Stomach smooth muscle (tissue), 2 donors: ENCODE data around the gene SGTA.
A peak's percentile ranks its signal among the peaks of the same experiment; 100 is the strongest.

Source experiments
- H3K27ac ChIP-seq: one replicate; pipeline ENCODE4 v1.7.0; 2013; ENCODE audit warnings: mild to moderate bottlenecking, low read length, inconsistent platforms
- H3K27me3 ChIP-seq, 2 donors: one replicate each; pipeline ENCODE4 v1.7.0; 2013; ENCODE audit warnings: low read length in 2 of 2; ENCODE audit not compliant: insufficient read depth in 2 of 2, control insufficient read depth in 1 of 2
- H3K36me3 ChIP-seq, 2 donors: one replicate each; pipeline ENCODE4 v1.7.0; 2013; ENCODE audit warnings: low read length in 2 of 2; ENCODE audit not compliant: control insufficient read depth in 2 of 2, insufficient read depth in 2 of 2
- H3K4me1 ChIP-seq: one replicate; pipeline ENCODE4 v1.7.0; 2013; ENCODE audit warnings: low read length; ENCODE audit not compliant: control insufficient read depth, insufficient read depth
- H3K4me3 ChIP-seq, 2 donors: one replicate each; pipeline ENCODE4 v1.7.0; 2013; ENCODE audit warnings: low read length in 2 of 2
- H3K9ac ChIP-seq, 2 donors: one replicate each; pipeline ENCODE4 v1.7.0; 2013; ENCODE audit warnings: low read length in 2 of 2, mild to moderate bottlenecking in 1 of 2
- H3K9me3 ChIP-seq, 2 donors: one replicate each; pipeline ENCODE4 v1.7.0; 2013; ENCODE audit warnings: low read length in 2 of 2; ENCODE audit not compliant: control insufficient read depth in 2 of 2
- donor health status: healthy.
- donor health status: Pancreatic carcinoma.

SGTA gene

DNA sequence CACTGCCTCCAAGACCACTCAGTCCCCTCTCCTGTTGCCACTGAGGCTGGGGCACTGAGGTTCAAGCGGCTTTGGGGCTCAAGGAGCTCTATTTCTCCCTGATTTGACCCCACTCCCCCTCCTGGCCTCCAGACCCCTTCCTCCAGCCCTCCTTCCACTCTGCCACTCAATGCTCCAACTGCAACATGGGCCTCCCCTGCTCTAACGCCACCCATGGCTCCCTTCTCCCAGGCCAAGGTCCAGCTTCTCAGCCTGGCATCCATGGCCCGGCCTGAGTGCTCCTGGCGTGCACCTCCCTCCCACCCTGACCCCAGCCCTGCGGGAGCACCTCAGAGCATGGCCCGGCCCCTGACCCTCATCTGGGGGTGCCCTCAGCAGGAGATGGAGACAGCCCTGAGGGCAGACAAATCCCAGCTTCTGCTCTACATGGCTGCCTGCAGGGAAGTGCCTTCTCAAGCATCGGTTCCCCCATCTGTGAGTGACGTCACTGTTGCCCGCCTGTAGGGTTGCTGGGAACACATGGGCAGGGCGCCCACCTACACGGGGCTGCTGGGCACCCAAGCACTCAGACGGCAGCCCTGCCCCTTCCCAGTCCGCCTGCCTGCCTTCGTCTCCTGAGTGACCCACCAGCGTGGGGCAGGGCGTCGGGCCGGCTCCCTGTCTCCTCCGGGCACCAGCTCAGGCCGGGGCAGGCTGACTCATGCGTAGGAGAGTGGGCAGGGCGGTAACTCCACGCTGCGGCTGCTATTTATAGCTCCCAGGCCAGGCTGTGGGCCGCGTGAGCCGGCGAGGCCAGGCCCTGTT, 60.3 kb downstream of the SGTA start:
- peak overlapping the region; percentile 49 for H3K27ac ChIP-seq
- peak overlapping the region in 1 of 2 donors; percentile 29 for H3K4me3 ChIP-seq
- no peaks in the 10 kb centered on the region for H3K36me3 ChIP-seq
- H3K9ac ChIP-seq: peak overlapping the region in 1 of 2 donors; percentile 55
- H3K27me3 ChIP-seq: peaks cover 30 to 37% of the 10 kb centered on the region in 2 donors
- peaks cover 29% of the 10 kb centered on the region for H3K4me1 ChIP-seq
- H3K9me3 ChIP-seq: no peaks in the 10 kb centered on the region

GRCh38 chr19:2721570-2722540, 61.2 kb downstream of the SGTA start:
- Histone ChIP-seq H3K27ac (no peak overlapping the region), H3K36me3 (no peaks in the 10 kb centered on the region), H3K9ac (no peak overlapping the region), H3K4me1 (peaks cover 29% of the 10 kb centered on the region), H3K27me3 (peaks cover 22 to 30% of the 10 kb centered on the region in 2 donors), H3K9me3 (no peaks in the 10 kb centered on the region), H3K4me3 (peak overlapping the region in 1 of 2 donors; percentile 47)

DNA sequence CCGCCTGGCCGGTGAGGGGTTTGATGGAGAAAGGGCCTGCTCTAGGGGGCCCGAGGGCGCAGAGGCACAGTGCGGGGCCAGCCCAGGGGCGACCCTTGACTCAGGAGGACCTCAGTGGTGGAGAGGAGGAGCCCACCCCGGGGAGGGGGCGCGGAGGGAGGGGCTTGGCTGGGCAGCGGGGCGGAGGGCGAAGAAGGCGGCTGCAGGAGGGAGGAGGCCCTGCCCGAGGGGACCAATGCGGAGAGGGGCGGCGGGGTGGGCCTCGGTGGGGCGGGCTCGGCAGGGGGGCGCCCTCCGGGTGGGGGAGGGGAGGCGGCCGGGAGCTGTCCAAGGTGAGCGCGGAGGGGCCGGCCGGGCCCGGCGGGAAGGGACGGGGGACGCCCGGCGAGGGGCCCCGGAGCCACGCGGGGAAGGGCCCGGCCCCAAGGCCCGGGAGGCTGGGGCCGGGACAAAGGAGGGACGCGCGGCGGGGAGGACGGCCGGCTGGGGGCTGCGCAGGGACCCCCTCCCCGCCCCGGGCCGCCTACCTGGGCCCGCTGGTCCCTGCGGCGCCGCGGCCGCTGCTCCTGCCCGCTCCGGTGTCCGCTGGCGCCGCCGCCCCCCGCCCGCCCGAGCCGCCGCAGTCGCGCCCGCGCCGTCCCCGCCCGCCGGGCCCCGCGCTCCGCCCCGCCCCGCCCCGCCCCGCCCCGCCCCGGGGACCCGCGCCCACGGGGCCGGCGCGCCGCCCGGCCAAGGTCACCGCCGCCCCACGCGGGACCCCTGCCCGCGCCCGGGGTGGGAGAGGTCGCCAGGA, 62.1 kb downstream of the SGTA start, which contains the start of gene DIRAS1:
Gene DIRAS1 (minus strand): TSS at position 596 of the 793 bp plus-strand sequence. CDS start 3,566 bp downstream, outside the sequence.
- H3K27me3 ChIP-seq: peaks cover 15 to 24% of the 10 kb centered on the region in 2 donors
- no peak within 1 kb of the TSS for H3K9ac ChIP-seq
- no peaks in the 10 kb centered on the region for H3K9me3 ChIP-seq

GRCh38 chr19:2719920-2720776, 62.9 kb downstream of the SGTA start:
- Histone ChIP-seq H3K36me3 (no peaks in the 10 kb centered on the region), H3K4me3 (peak overlapping the region in 1 of 2 donors; percentile 44), H3K4me1 (peaks cover 29% of the 10 kb centered on the region), H3K27ac (no peak overlapping the region), H3K9me3 (peaks cover 4% of the 10 kb centered on the region in 2 donors), H3K27me3 (peaks cover 18 to 23% of the 10 kb centered on the region in 2 donors), H3K9ac (no peak overlapping the region)

More for the DNA sequence above, 62.1 kb downstream of the SGTA start, which contains the start of gene DIRAS1:
- Histone ChIP-seq H3K27ac (no peak within 1 kb of the TSS), H3K4me3 (peak within 1 kb of the TSS in 1 of 2 donors; percentile 47), H3K4me1 (peaks cover 29% of the 10 kb centered on the region), H3K36me3 (no peaks in the 10 kb centered on the region)

DNA sequence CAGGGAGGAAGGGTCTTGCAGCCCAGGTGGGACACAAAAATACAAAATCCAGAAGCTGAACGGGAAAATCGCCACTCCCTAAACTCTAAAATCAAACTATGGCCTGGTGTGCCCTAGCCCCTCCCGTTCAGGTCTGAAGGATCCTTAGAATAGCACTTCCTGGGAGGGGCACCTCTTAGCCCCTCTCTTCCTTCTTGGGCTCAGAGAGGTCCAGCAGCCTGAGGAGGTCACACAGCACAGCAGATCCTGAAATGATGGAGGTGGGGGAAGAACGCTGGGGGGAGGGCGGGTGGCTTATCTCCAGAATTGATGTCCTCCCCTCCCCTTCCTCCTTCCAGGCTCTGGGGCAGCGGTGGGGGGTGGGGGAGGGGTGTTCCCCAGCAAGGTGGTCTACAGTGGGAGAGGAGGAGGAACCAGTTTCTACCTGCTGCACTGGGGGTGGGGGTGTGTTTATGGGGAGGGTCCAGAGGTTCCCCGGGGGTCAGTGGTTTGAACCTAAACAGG, 63.8 kb downstream of the SGTA start:
- Histone ChIP-seq H3K4me3 (no peak overlapping the region), H3K27me3 (peaks cover 18 to 23% of the 10 kb centered on the region in 2 donors), H3K36me3 (no peaks in the 10 kb centered on the region), H3K9ac (no peak overlapping the region), H3K9me3 (peaks cover 4 to 9% of the 10 kb centered on the region in 2 donors), H3K27ac (no peak overlapping the region), H3K4me1 (peaks cover 29% of the 10 kb centered on the region)

- Histone ChIP-seq H3K9ac (no peak overlapping the region), H3K4me3 (no peak overlapping the region), H3K9me3 (peaks cover 4 to 9% of the 10 kb centered on the region in 2 donors), H3K27me3 (peaks cover 18 to 20% of the 10 kb centered on the region in 2 donors), H3K27ac (no peak overlapping the region), H3K36me3 (no peaks in the 10 kb centered on the region), H3K4me1 (peaks cover 19% of the 10 kb centered on the region)
These were observed 65.2 kb downstream of the SGTA start for GRCh38 chr19:2717638-2718541.

GRCh38 chr19:2716722-2717637, 66.1 kb downstream of the SGTA start:
- Histone ChIP-seq H3K9me3 (peaks cover 4 to 9% of the 10 kb centered on the region in 2 donors), H3K4me3 (no peak overlapping the region), H3K27me3 (peaks cover 12 to 15% of the 10 kb centered on the region in 2 donors), H3K27ac (no peak overlapping the region), H3K36me3 (no peaks in the 10 kb centered on the region), H3K4me1 (peaks cover 11% of the 10 kb centered on the region), H3K9ac (no peak overlapping the region)

DNA sequence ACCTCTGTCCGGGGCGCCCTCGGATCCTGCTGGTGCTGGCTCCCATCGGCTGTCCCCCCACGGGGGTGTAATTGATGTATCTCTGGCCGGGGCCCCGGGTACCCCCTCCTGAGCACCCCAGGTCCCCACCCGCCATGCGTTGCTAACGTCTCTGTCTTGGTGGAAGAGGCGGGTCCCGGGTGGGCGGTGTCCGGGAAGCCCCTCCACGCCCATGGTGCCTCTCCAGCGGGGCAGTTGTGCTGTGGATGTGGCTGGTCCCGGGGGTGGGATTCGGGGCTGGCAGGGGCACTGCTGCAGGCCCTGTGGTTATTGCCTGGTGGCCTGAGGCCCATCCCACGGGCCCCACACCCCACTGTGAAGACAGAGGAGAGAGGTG, 66.8 kb downstream of the SGTA start:
- no peak overlapping the region for H3K27ac ChIP-seq
- peaks cover 8% of the 10 kb centered on the region for H3K4me1 ChIP-seq
- peaks cover 4 to 9% of the 10 kb centered on the region in 2 donors for H3K9me3 ChIP-seq
- no peaks in the 10 kb centered on the region for H3K36me3 ChIP-seq
- H3K4me3 ChIP-seq: no peak overlapping the region
- H3K9ac ChIP-seq: no peak overlapping the region
- H3K27me3 ChIP-seq: peaks cover 9 to 11% of the 10 kb centered on the region in 2 donors
